Spleen (tissue), 7 donors: Measurements from ENCODE around the gene TMEM270.

Source experiments
- POLR2AphosphoS5 ChIP-seq, 3 donors: sonication (generic); formaldehyde crosslinking; IDR thresholded peaks; one replicate each; pipeline ENCODE4 v1.5.1; 2017; ENCODE audit warnings: antibody characterized with exemption in 3 of 3
- TF ChIP-seq, protein P1 (sequence below), 11 experiments: fragments of 200-600 bp in 7 of 11; fragments of 450-650 bp in 4 of 11; sonication (generic) in 4 of 11; IDR thresholded peaks in 8 of 11; conservative IDR thresholded peaks in 3 of 11; 1 replicate in 7 of 11; 2 replicates in 4 of 11; pipeline versions ENCODE4 v1.4.0 to v1.8.0; 2016 to 2021; ENCODE audit warnings: antibody characterized with exemption in 11 of 11, inconsistent platforms in 4 of 11, mild to moderate bottlenecking in 1 of 11
- donor health status: DM: no; HTN: no; CAD: no; lungs with moderate emphysema.
- donor health status: DM: no; HTN: no; CAD: no.
- donor health status: DM: no; HTN: no; CAD: no.

DNA sequence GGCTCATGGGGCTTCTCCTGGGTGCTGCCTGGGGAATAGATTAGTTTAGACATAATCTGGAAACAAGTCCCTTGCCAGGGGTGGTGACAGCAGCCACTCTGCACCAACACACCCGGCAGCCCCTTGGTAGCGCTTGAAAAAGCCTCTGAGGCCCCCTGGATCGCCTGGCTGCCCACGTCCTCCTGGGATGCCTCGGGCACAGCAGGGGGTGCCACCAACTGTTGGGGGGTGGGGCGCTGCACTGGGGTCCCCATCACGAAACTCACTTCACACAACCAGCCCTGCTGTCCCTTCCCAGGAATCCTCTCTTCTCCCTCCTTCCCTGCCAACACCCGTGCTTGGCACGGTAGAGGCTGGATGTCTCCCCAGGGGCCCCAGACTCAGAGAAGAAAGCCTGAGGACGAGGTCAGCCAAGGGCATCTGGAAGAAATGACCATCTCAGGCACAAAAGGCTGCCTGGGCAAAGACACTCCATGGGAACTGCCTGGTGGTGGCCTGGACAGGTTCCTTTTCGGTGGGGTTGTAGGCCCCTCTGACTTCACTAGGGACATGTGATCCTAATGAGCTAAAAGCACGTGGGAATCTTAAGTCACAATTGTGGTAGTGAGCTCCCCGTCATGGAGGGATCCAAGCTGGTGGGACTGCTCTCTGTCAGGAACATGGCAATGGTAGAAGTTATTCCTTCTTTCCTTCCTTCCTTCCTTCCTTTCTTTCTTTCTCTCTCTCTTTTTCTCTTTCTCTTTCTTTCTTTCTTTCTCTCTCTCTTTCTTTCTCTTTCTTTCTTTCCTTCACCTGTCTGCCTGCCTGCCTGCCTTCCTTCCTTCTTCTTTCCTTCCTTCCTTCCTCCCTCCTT is 11.3 kb downstream of the TMEM270 start:
- TF ChIP-seq, protein P1, sequence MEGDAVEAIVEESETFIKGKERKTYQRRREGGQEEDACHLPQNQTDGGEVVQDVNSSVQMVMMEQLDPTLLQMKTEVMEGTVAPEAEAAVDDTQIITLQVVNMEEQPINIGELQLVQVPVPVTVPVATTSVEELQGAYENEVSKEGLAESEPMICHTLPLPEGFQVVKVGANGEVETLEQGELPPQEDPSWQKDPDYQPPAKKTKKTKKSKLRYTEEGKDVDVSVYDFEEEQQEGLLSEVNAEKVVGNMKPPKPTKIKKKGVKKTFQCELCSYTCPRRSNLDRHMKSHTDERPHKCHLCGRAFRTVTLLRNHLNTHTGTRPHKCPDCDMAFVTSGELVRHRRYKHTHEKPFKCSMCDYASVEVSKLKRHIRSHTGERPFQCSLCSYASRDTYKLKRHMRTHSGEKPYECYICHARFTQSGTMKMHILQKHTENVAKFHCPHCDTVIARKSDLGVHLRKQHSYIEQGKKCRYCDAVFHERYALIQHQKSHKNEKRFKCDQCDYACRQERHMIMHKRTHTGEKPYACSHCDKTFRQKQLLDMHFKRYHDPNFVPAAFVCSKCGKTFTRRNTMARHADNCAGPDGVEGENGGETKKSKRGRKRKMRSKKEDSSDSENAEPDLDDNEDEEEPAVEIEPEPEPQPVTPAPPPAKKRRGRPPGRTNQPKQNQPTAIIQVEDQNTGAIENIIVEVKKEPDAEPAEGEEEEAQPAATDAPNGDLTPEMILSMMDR (IDR thresholded peaks at IDR 0.05 in 8 of 11, conservative IDR thresholded peaks at IDR 0.05 in 3 of 11): no peak
- no peak for TF ChIP-seq POLR2AphosphoS5 (IDR thresholded peaks at IDR 0.05)
